Measurements from ENCODE around the gene TNNC1.

TNNC1 gene

DNA sequence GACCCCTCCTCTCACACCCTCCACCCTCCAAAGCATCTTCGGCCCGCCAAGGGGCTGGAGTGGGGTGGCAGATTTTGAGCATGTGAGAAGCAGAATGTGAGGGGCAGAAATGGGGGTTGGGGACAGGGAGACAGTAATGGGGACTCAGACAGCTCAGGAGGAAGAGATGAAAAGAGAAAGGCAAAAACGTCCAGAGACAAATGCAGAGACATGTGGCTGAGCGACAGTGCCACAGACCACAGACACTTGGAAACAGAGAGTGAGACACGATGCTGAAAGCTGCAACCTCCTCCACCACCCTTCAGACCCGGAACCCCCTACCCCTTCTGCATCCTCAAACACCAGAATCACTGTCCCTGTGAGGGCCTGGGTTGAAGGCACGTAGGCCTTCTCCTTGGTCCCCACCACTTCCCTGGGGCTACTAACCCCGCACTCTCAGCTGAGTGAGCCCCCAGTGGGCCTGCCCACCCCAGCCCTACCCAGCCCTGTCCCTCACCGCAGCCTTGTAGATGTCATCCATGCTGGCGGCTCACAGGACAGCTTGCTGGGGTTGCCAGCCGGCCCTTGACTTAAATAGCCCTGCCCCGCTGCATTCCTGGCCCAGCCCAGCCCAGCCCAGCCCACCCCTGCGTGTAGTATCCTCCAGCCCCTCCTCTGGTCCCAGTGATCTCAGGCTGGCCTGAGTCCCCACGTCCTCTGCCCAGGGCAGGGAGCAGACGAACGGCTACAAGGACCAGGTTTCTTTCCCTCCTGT, at the start of gene TNNC1:
TSS of gene TNNC1 (minus strand) at position 546 of the 754 bp plus-strand sequence. CDS start at position 520, 26 bp downstream.
- DNase-seq: no peak

DNA sequence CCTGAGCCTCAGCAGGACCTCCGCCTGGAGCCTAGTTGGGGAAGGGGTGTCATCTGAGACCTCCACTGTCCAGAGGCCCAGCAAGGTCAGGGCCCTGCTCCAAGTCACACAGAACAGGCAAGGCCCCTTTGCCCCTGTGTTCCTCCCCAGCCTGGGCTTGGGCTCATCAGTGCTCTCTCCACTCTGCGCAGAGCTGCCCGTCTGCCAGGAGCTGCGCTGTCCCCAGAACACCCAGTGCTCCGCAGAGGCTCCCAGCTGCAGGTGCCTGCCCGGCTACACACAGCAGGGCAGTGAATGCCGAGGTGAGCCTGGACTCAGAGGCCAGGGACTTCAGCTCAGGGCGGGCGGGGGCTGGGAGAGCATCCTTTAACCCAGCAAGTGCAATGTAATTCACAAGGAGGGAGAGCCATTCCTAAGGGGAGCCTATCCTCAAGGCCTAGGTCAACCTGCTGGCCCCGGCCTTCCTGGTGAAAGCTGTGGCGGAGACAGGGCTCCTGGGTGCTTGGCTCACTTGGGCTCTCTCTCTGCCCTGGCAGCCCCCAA, 49.0 kb upstream of the TNNC1 start:
- no peak for DNase-seq

DNA sequence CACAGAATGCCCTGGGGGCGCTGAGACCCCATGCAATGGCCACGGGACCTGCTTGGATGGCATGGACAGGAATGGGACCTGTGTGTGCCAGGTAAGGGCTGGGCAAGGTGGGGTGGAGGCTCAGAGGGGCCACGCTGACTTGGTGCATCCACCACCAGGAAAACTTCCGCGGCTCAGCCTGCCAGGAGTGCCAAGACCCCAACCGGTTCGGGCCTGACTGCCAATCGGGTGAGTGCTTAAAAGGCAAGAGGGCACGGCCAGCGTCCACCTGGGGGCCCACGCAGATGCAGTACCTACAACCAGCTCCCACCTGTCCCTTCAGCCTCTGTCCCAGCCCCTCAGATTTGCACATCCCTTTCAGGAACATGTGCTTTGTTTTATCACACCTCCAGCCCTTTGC, 48.2 kb upstream of the TNNC1 start:
- DNase-seq: no peak

DNA sequence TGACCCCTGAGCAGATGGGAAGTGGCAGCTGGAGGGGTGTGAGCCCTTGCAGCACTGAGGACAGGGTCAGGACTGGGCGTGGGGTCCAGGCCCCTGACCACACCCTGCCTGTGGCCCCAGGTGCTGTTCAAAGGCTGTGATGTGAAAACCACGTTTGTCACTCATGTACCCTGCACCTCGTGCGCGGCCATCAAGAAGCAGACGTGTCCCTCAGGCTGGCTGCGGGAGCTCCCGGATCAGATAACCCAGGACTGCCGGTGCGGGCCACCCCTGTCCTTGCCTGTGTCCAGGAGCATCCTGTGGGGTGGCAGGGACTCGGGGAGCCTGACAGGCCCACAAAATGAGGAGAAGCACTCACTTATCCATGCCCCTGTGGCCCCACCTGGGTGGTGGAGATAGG, 47.2 kb upstream of the TNNC1 start:
- no peak for DNase-seq

DNA sequence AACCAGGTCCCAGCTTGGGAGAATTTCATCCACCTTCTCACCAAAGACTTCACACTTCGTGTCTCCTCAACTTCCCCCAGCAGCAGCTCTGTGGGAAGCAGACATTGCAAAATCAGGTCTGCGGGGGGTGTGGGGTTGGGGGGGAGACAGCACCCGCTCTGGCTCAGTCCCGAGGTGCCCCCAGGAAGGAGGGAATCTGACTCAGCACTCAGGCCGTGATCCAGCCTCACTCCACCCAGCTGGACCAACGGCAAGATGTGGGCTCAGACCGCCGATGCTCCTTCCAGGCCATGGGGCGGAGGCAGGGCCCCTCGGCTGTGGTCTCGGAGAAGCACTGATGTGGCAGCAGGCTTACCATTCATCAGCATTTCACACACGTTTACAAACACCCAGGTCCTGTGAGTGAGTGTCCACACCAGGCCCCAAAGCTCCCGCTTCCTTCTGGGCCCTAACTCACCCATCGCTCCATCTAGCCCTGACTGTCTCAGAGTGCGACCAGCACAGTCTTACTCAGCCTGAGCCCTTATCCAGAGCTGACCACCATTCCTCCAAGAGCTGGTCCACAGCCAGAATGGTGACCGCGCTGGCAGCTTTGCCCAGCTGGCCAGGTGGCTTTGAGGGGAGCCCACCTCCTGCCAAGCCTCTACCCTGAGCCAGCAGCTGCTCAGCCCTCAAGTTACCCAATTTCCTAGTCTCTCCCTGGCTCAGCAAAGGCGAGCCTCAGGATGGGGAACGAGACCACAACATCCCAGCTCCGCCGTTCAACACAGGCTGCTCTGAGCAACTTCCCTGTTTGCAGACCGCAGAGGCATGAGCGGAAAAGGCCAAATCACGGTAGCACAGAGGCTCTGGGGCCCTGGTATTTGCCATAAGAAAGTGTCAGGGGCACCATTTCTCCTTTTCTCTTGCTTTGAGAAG, 44.6 kb upstream of the TNNC1 start:
- peak; percentile 96 to 98 for DNase-seq

DNA sequence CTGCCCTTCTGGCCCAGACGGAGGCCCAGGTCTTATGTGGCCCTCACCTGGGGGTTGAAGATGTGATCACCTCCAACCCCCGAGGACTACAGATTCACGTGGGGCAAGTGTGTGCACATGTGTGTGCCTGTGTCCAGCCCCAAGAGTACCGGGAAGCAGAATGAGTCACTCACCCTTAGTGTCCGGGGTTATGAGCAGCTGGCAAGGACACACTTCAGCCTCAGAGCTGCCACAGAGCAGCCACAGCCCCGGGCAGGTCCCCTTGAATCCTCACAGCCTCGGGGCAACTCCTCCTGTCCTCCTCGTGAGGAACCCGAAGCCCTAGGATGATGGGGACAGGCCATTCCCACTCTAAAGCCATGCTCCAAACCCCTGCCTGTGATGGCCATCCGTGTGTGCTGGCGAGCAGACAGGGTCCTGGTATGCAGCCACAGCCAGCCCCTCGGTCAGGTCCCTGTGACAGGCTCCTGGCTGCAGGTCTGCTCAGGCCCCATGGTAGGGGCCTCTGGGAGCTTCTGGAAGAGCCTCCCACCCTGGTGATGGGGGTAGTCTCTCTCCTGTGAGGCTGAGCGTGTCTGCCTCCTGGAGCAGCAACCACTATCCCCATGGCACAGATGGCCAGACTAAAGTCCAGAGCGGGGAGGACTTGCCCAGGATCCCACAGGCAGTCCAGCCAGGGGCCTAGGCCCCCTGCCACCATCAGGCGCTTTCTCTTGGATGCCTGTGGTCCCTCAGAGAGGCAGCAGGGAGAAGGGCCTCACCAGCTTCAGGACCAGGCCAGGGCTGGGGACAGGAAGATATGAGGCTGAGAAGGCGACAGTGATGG, 42.1 kb upstream of the TNNC1 start:
- DNase-seq: no peak

DNA sequence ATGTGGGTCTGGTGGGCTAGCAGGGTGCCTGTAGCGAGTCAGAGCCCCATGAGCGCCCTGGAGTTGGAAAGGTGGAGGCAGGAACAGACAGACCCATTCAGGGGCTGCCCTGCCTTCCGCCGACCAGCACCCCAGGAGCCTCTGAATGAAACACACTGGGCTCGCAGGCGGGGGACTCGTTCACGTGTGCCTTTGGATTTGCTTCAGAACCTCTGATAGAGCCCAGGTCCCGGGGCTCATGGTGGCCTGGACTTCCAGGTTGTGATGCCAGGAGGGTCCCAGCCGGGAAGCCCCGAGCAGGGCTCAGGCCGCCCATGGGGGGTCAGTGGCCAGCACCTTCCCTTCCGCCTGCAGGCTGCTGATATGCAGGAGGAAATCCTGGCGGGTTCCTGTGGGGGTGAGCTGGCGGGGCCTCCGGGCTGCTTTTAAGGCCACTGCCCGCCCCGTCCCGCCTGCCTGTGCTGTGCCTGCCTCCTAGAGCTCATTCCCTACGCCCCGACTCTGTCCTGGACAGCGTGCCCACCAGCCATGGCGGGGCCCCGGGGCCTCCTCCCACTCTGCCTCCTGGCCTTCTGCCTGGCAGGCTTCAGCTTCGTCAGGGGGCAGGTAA, 41.1 kb upstream of the TNNC1 start, which contains the start of gene STAB1:
TSS of gene STAB1 (plus strand) at position 453 of the 610 bp plus-strand sequence. CDS start at position 529, 76 bp downstream.
- no peak for DNase-seq

DNA sequence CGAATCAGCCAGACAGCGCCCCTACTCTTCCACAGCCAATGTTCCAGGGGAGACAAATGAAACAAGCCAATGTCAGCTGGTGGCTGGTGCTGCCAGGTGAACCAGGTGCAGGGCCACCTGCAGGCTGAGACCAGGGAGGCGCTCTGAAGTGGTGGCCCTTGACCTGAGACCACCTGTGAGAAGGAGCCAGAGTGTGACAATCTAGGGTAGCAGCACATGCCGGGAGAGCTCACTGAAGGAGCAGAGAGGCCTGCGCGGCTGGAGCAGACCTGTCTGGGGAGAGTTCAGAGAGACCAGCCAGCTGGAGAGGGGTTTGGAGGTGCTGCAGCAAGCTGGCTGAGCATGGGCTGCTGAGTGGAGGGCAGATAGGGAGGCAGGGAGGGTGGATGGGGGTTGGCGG, 40.6 kb upstream of the TNNC1 start:
- DNase-seq: peak in 1 of 2 experiments; percentile 6

DNA sequence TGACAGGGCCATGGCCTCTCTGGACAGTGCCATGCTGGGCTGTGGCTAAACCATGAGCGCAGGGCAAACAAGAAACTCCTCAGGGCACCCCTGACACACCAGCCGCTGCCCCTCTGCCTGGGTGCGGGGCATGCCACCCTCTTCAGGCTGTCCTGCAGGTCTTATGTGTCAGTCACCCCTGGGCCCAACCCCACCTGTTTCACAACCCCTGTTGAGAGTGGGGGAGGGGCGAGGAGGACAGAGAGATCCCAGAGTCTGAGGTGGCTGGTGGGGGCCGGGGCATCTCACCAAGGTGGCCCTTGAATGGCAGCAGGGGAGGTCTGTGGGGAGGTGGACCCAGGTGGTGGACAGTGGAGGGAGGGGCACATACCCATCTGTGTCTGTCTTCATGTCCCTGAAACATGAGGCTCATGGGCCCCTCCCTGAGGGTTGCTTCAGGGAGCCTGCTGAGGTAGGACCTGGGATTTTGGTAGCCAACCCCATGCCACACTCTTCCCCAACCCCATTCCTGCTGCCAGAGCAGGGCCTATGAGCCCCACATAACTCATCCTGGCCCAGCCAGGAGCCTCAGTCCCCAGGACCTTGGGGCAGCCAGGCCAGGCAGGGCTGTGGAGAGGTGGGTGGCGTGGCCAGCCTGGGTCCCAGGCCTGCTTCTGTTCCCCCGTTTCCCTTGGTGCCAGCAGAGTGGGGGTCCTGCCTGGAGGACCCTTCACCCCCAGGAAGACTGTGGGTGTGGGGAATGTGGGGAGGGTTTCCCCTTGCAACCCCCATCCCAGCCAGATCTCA, 39.6 kb upstream of the TNNC1 start:
- DNase-seq: no peak

DNA sequence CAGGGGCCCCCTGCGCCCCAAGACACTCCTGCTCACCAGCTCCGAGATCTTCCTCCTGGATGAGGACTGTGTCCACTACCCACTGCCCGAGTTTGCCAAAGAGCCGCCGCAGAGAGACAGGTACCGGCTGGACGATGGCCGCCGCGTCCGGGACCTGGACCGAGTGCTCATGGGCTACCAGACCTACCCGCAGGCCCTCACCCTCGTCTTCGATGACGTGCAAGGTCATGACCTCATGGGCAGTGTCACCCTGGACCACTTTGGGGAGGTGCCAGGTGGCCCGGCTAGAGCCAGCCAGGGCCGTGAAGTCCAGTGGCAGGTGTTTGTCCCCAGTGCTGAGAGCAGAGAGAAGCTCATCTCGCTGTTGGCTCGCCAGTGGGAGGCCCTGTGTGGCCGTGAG, 38.2 kb upstream of the TNNC1 start:
- DNase-seq: no peak

DNA sequence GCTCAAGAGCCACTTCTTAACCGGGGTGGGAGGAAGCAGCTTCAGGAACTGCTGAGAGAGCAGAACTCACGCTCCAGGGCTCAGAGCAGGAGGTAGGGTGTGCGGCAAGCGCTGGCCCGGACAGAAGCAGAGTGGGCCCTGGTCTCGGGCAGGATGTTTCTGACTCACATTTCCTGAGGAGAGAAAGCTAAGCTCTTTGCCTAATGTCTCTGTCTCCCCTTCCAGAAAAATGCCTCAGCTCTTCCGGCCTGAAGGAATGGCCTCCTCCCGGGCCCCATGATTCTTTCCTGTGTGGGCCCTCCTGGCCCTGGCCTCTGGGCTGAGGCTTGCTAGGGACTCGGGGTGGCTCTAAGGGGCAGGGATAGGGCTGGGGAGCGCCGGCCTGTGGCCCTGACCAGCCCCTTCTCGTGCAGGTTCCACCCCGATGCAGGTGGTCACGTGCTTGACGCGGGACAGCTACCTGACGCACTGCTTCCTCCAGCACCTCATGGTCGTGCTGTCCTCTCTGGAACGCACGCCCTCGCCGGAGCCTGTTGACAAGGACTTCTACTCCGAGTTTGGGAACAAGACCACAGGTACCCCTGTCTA, 37.2 kb upstream of the TNNC1 start:
- peak; percentile 86 to 90 for DNase-seq

DNA sequence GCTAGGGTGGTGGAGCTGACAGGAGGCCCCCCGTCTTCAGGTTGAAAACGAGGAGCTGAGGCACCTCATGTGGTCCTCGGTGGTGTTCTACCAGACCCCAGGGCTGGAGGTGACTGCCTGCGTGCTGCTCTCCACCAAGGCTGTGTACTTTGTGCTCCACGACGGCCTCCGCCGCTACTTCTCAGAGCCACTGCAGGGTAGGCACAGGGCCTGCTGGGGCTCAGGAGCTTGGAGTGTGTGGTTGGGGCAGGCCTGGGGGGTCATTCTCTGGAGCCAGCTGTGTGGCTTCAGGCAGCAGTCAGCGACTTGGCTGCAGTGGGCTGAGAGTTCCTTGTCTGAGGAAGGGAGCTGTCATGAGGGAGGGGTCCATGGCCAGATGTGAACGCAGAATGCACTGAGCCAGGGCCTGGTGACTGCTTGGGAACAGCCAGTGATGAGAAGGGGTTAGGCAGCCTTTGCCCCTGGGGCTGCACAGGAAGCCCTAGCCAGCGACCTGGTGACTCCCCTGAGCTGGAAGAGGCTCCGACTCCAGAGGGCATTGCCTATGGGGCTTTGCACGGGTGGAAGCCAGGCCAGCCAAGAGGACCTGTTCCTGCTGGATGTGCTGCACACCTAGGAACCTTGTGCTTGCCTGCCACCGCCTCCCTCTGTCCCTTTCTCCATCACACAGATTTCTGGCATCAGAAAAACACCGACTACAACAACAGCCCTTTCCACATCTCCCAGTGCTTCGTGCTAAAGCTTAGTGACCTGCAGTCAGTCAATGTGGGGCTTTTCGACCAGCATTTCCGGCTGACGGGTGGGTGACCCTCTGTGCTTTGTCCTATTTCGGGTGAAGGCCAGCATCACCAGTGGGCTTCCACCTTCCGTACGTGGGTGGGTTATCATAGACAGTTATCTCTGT, 36.4 kb upstream of the TNNC1 start:
- peak; percentile 43 to 47 for DNase-seq

DNA sequence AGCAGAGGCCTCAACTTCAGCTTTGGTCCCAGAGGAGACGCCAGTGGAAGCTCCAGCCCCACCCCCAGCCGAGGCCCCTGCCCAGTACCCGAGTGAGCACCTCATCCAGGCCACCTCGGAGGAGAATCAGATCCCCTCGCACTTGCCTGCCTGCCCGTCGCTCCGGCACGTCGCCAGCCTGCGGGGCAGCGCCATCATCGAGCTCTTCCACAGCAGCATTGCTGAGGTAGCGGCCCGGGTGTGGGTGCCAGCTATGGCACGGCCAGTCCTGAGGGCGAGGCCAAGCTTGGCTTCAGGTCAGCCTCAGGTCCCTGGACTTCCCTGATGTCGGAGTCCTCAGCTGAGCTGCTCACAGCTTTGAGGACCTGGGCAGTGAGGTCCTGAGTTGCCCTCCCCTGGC, 35.6 kb upstream of the TNNC1 start:
- DNase-seq: no peak

DNA sequence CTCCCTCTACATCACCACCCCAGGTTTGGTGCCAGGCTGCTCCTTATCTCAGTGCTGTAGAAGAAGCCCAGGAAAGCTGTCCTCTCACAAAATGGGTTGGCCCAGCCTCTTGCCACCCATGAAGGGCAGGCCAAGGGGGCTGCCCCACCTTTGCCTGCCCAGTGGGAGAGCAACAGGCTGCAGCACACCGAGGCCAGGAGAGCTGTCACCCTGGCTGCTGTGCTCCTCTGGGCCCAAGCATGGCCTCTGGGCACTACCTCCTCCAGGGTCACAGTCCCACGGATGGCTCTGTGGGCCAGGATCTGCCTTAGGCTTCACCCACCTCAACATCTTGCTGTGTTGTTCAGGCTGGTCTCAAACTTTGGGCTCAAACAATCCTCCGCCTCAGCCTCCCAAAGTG, 34.9 kb upstream of the TNNC1 start:
- DNase-seq: no peak

DNA sequence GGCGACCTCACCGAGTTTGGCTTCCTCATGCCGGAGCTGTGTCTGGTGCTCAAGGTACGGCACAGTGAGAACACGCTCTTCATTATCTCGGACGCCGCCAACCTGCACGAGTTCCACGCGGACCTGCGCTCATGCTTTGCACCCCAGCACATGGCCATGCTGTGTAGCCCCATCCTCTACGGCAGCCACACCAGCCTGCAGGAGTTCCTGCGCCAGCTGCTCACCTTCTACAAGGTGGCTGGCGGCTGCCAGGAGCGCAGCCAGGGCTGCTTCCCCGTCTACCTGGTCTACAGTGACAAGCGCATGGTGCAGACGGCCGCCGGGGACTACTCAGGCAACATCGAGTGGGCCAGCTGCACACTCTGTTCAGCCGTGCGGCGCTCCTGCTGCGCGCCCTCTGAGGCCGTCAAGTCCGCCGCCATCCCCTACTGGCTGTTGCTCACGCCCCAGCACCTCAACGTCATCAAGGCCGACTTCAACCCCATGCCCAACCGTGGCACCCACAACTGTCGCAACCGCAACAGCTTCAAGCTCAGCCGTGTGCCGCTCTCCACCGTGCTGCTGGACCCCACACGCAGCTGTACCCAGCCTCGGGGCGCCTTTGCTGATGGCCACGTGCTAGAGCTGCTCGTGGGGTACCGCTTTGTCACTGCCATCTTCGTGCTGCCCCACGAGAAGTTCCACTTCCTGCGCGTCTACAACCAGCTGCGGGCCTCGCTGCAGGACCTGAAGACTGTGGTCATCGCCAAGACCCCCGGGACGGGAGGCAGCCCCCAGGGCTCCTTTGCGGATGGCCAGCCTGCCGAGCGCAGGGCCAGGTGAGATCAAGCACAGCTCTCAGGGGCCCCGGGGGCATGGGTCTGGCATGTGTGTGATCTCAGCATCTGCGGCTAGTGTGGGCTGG, 34.2 kb upstream of the TNNC1 start:
- no peak for DNase-seq

DNA sequence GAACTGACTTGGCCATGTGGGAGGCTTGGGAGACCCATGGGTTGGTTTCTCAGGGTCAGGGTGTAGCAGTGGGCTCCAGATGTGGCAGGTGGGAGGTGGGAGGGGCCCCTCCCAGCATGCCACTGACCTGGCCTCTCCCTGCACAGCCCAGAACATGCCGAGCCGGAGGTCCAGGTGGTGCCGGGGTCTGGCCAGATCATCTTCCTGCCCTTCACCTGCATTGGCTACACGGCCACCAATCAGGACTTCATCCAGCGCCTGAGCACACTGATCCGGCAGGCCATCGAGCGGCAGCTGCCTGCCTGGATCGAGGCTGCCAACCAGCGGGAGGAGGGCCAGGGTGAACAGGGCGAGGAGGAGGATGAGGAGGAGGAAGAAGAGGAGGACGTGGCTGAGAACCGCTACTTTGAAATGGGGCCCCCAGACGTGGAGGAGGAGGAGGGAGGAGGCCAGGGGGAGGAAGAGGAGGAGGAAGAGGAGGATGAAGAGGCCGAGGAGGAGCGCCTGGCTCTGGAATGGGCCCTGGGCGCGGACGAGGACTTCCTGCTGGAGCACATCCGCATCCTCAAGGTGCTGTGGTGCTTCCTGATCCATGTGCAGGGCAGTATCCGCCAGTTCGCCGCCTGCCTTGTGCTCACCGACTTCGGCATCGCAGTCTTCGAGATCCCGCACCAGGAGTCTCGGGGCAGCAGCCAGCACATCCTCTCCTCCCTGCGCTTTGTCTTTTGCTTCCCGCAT, 33.4 kb upstream of the TNNC1 start:
- DNase-seq: no peak

DNA sequence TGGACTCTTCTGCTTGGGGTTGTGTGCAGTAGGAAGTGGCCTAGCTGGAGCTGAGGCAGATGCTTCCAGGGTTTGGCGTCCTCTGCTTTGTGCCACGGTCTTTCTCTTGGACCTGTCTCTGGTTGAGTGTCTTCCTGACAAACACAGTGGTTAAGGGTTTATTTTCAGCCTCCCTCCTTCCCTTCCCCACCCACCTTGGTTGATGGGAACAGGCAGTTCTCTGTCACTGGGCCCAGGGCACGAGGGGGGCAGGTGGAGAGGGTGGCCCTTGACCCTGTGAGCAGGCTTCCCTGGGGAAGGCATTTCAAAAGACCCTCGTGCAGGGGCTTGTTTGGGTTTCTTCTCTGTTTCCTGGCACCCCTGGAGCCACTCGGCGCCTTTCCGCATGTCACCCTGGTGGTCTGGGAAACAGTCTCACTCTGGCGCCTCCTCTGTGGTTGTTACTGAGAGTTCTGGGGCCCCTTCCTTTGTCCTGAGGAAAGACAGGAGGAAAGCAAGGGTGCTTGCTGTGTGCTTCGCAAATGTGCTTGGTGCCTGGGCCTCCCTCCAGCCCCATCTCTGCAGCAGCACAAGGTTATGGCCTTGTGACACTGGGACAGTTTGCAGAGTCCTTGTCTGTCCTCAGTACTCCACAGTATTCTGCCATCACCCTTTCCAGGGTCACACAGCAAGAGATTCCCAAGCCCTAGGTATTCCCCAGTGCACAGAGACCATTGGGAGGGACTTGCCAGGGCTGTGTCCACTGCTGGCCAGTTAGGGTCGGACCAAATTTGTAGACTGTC, 31.0 kb upstream of the TNNC1 start:
- peak in 1 of 2 experiments; percentile 27 for DNase-seq
